ENCODE results near the gene KAT6B. TPM values are rescaled to one million over a fixed set of nuclear protein-coding genes. Genes with fewer than 3 reads are reported as not detected.

The KAT6B gene
- total RNA-seq, 2 experiments from 2014 or later, result 22.8 to 24.8 TPM

DNA sequence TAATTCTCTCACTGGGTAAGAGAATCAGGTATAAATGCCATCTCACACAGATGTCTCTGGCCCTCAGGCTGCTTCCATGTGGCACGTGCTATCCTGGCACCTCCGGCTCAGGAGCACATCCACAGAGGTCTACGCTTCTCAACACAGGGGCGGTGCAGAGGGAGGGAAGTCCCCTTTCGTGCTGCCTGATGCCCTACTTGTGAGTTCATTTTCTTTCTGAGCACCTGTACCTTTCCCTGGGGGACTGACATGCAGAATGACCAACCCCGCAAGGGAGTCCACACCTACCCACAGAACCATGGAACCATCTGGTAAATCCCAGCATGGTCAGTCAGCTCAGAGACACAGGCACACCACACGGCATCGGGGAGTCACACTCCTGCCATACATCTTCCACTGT lies 186.1 kb downstream of the KAT6B start:
- H3K4me1 Mint-ChIP-seq (ENCODE audit: low read depth), result peaks cover 60% of the 10 kb centered on the region
- H3K27me3 Mint-ChIP-seq, result no peaks in the 10 kb centered on the region
- peak overlapping the region; percentile 90 for H3K27ac Mint-ChIP-seq
- H3K36me3 Mint-ChIP-seq (ENCODE audit: low read depth), result peaks cover 21% of the 10 kb centered on the region
- no peak overlapping the region for H3K4me3 Mint-ChIP-seq
- intact Hi-C loops (cut with micrococcal nuclease), result loop anchor here (10.0 kb wide), 2 partner anchors 188 to 748 kb away; partner anchors contain the start of gene KAT6B
- TF ChIP-seq, protein P1, sequence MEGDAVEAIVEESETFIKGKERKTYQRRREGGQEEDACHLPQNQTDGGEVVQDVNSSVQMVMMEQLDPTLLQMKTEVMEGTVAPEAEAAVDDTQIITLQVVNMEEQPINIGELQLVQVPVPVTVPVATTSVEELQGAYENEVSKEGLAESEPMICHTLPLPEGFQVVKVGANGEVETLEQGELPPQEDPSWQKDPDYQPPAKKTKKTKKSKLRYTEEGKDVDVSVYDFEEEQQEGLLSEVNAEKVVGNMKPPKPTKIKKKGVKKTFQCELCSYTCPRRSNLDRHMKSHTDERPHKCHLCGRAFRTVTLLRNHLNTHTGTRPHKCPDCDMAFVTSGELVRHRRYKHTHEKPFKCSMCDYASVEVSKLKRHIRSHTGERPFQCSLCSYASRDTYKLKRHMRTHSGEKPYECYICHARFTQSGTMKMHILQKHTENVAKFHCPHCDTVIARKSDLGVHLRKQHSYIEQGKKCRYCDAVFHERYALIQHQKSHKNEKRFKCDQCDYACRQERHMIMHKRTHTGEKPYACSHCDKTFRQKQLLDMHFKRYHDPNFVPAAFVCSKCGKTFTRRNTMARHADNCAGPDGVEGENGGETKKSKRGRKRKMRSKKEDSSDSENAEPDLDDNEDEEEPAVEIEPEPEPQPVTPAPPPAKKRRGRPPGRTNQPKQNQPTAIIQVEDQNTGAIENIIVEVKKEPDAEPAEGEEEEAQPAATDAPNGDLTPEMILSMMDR (IDR thresholded peaks at IDR 0.05), result no peak
- no peak for DNase-seq
- POLR2A ChIA-PET, result no interaction called here
- no peak for ATAC-seq
- CTCF ChIA-PET, result interaction anchor here (1.3 to 1.6 kb wide), 2 partner anchors 9 to 181 kb away, joined by 4 to 6 read pairs; no protein-coding TSS in a partner anchor
- H3K9me3 Mint-ChIP-seq, result no peaks in the 10 kb centered on the region

DNA sequence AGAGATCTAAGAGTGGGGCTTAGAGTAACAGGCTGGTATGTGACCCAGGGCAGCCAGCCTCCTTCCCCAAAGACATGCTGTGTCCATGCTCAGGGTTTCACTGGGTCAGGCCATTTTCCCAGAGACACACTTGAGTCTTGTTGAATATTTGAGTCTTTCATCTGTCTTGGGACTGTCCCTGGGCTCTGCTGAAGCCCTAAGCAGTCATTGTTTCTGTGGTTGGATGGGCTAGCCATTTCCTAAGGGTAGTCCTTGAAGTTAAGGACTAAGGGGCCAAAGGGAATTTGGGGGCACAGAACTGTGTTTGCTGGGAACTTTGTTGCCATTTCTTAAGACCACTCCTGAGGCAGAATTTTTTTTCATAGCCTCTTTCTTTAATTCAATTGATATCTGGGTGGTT lies 186.6 kb downstream of the KAT6B start:
- Mint-ChIP-seq H3K27ac (peak overlapping the region; percentile 90), H3K4me3 (no peak overlapping the region), H3K4me1 (ENCODE audit: low read depth) (peaks cover 54% of the 10 kb centered on the region), H3K9me3 (no peaks in the 10 kb centered on the region), H3K27me3 (no peaks in the 10 kb centered on the region), H3K36me3 (ENCODE audit: low read depth) (peaks cover 21% of the 10 kb centered on the region)
- ChIA-PET CTCF (interaction anchor here (1.0 to 1.6 kb wide), 3 partner anchors 8 to 181 kb away, joined by 3 to 6 read pairs (median 4); no protein-coding TSS in a partner anchor), POLR2A (no interaction called here)
- ATAC-seq (peak; percentile 46), DNase-seq (no peak)
- TF ChIP-seq, protein P1 (IDR thresholded peaks at IDR 0.05), result no peak
- intact Hi-C loops (cut with micrococcal nuclease), result loop anchor here (10.0 kb wide), 2 partner anchors 188 to 748 kb away; partner anchors contain the start of gene KAT6B

DNA sequence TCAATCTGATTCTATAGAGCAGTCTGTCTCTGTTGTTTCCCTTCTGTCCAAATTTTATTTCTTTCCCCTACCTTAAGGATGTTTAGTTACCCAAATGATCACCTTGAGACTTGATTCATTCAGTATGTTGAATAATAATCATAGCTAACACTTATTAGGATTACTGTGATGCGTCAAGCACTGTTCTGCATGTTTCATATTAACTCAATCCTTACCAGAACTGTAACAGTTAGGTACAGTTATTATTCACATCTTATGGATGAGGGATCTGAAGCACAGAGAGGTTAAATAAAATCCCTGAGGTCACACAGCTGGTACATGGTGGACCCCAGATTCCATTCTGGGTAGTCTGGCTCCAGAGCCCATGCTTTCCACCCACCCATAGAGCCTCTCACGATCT lies 187.1 kb downstream of the KAT6B start:
- Mint-ChIP-seq H3K9me3 (no peaks in the 10 kb centered on the region), H3K27me3 (no peaks in the 10 kb centered on the region), H3K36me3 (ENCODE audit: low read depth) (peaks cover 21% of the 10 kb centered on the region), H3K27ac (peak overlapping the region; percentile 90), H3K4me3 (no peak overlapping the region), H3K4me1 (ENCODE audit: low read depth) (peaks cover 52% of the 10 kb centered on the region)
- TF ChIP-seq, protein P1 (IDR thresholded peaks at IDR 0.05), result no peak
- intact Hi-C loops (cut with micrococcal nuclease), result loop anchor here (10.0 kb wide), 2 partner anchors 189 to 749 kb away; partner anchors contain the start of gene KAT6B
- ChIA-PET CTCF (interaction anchor here (1.0 to 1.6 kb wide), 3 partner anchors 8 to 182 kb away, joined by 3 to 6 read pairs (median 4); no protein-coding TSS in a partner anchor), POLR2A (no interaction called here)
- peak; percentile 14 for ATAC-seq
- DNase-seq, result no peak

DNA sequence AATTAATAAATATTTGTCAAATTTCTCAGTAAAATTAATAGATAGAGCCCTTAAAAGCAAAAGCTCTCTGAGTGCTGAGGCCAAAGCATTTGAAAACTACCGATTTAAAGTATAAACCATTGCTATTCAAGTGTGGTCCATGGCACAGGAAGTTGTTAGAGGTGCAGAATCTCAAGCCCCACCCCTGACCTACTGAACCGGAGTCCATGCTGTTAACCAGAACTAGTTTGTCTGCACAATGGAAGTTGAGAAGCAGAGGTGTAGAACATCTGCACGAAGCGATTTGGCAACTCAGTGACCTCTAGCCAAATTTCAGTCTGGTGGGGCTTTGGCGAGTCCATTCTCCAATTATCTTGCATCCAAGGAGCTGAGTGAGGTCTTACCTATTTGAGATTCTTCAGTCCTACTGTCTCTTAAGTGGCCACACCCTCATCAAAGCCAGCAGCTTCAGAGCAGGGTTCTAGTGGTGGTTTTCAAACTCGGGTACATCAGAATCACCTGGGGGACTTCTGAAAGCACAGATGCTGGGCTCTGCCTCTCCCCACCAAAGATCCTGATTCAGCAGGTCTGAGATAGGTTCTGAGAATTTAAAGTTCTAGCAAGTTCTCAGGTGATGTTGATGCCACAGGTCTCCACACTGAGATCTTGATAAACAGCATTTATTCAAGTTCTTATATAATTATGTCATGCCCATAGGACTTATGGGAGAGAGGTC lies 188.3 kb downstream of the KAT6B start:
- ATAC-seq, result peak; percentile 61
- H3K4me1 Mint-ChIP-seq (ENCODE audit: low read depth), result peaks cover 50% of the 10 kb centered on the region
- H3K36me3 Mint-ChIP-seq (ENCODE audit: low read depth), result peaks cover 21% of the 10 kb centered on the region
- no peaks in the 10 kb centered on the region for H3K27me3 Mint-ChIP-seq
- no peak overlapping the region for H3K4me3 Mint-ChIP-seq
- TF ChIP-seq, protein P1 (IDR thresholded peaks at IDR 0.05), result no peak
- H3K27ac Mint-ChIP-seq, result peak overlapping the region; percentile 71
- intact Hi-C loops (cut with micrococcal nuclease), result loop anchor here (10.0 kb wide), 2 partner anchors 190 to 750 kb away; partner anchors contain the start of gene KAT6B
- ChIA-PET CTCF (interaction anchor here (1.3 to 1.6 kb wide), 2 partner anchors 11 to 770 kb away, joined by 4 to 6 read pairs; no protein-coding TSS in a partner anchor), POLR2A (no interaction called here)
- peak; percentile 43 for DNase-seq
- no peaks in the 10 kb centered on the region for H3K9me3 Mint-ChIP-seq

DNA sequence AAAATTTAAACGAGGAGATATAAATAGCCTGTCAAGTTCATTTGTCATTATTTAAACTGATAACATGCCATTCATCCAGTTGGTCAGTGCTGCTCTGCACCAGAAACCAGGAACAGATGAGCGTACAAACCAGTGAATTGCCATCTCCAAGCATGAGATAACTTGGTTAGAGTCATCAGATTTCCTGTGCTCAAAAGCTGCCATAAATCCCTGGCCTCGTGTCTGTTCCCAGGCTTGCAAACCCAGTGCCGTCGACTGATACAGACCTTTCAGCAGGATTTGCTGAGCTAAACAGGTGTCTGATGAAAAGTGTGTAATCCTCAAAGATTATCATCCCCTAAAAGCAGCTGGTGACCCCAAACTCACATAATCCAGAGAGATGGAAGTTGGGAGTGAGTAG lies 189.0 kb downstream of the KAT6B start:
- TF ChIP-seq, protein P1 (IDR thresholded peaks at IDR 0.05), result no peak
- intact Hi-C loops (cut with micrococcal nuclease), result loop anchor here (10.0 kb wide), 2 partner anchors 191 to 751 kb away; partner anchors contain the start of gene KAT6B
- peak overlapping the region; percentile 55 for H3K27ac Mint-ChIP-seq
- ATAC-seq, result no peak
- no peaks in the 10 kb centered on the region for H3K9me3 Mint-ChIP-seq
- H3K4me1 Mint-ChIP-seq (ENCODE audit: low read depth), result peaks cover 50% of the 10 kb centered on the region
- peaks cover 21% of the 10 kb centered on the region for H3K36me3 Mint-ChIP-seq (ENCODE audit: low read depth)
- H3K27me3 Mint-ChIP-seq, result no peaks in the 10 kb centered on the region
- no peak for DNase-seq
- CTCF ChIA-PET, result interaction anchor here (0.8 to 1.6 kb wide), 4 partner anchors 12 to 771 kb away, joined by 3 to 6 read pairs (median 4); no protein-coding TSS in a partner anchor
- POLR2A ChIA-PET, result interaction anchor here (0.9 kb wide), 1 partner anchor 12 kb away, joined by 3 read pairs; no protein-coding TSS in a partner anchor
- H3K4me3 Mint-ChIP-seq, result no peak overlapping the region

Measured in activated CD8-positive, alpha-beta T cell treated with anti-CD3 and anti-CD28 coated beads for 36 hours (primary cell).